Measurements from ENCODE around the gene CDNF.
"Not testable (repeated sequence)": the region's sequence is repeated elsewhere in the genome, so short reads cannot be mapped to it uniquely, and the experiment has no call there.

The CDNF gene

GRCh38 chr10:14838582-14839304 is 906 bp upstream of the CDNF start:
- DNase-seq, result no peak

- no peak for DNase-seq
Observed at GRCh38 chr10:14837003-14837756, 657 bp downstream of the CDNF start.

- DNase-seq, result no peak
Observed at GRCh38 chr10:14836208-14836607, 1.6 kb downstream of the CDNF start.

GRCh38 chr10:14833106-14833505 is 4.7 kb downstream of the CDNF start:
- DNase-seq, result no peak

- DNase-seq, result no peak
Observed at GRCh38 chr10:14826076-14826829, 11.6 kb downstream of the CDNF start.

GRCh38 chr10:14823966-14824365 is 13.9 kb downstream of the CDNF start:
- DNase-seq, result no peak

GRCh38 chr10:14822879-14823755 is 14.7 kb downstream of the CDNF start:
- peak; percentile 29 for DNase-seq

GRCh38 chr10:14821635-14822375 is 16.0 kb downstream of the CDNF start:
- no peak for DNase-seq

GRCh38 chr10:14820775-14821154 is 17.1 kb downstream of the CDNF start:
- DNase-seq, result no peak

GRCh38 chr10:14820010-14820774 is 17.6 kb downstream of the CDNF start:
- DNase-seq, result no peak

- not testable (repeated sequence) for DNase-seq
Observed at GRCh38 chr10:14816717-14817116, 21.1 kb downstream of the CDNF start.

GRCh38 chr10:14815681-14816080 is 22.2 kb downstream of the CDNF start:
- DNase-seq, result no peak

- no peak for DNase-seq
Observed at GRCh38 chr10:14812271-14812670, 25.6 kb downstream of the CDNF start.

GRCh38 chr10:14810969-14811953 is 26.6 kb downstream of the CDNF start:
- no peak for DNase-seq

GRCh38 chr10:14806318-14806717 is 31.5 kb downstream of the CDNF start:
- DNase-seq, result no peak

- no peak for DNase-seq
Observed at GRCh38 chr10:14803827-14804226, 34.0 kb downstream of the CDNF start.

- DNase-seq, result no peak
Observed at GRCh38 chr10:14801723-14802122, 36.1 kb downstream of the CDNF start.

- DNase-seq, result no peak
Observed at GRCh38 chr10:14800397-14800796, 37.4 kb downstream of the CDNF start.

GRCh38 chr10:14798636-14799035 is 39.2 kb downstream of the CDNF start:
- no peak for DNase-seq

GRCh38 chr10:14787938-14788337 is 49.9 kb downstream of the CDNF start:
- DNase-seq, result no peak
